H9 (cell line): ENCODE data around the gene TLR6. TPM values are rescaled to one million over a fixed set of nuclear protein-coding genes. Genes with fewer than 3 reads are reported as not detected.
A peak's percentile ranks its signal among the peaks of the same experiment; 100 is the strongest.

ENCODE experiments used
- DNase-seq: peaks from one replicate; pipeline ENCODE4 v3.0.0-alpha.2; 2017
- H2AFZ ChIP-seq: one replicate; pipeline ENCODE4 v1.6.1; 2013; ENCODE audit warnings: mild to moderate bottlenecking, low read length, control low read depth, moderate library complexity
- H2AK5ac ChIP-seq: 2 replicates; pipeline ENCODE4 v1.6.1; 2013; ENCODE audit warnings: low read length, control low read depth, mixed read lengths; ENCODE audit not compliant: insufficient read length
- H2BK120ac ChIP-seq: one replicate; pipeline ENCODE4 v1.6.1; 2013; ENCODE audit warnings: low read depth, mild to moderate bottlenecking, low read length, control low read depth, inconsistent platforms; ENCODE audit not compliant: poor library complexity, severe bottlenecking
- H2BK12ac ChIP-seq: 2 replicates; pipeline ENCODE4 v1.6.1; 2013; ENCODE audit warnings: low read length, control low read depth, mixed read lengths, low read depth; ENCODE audit not compliant: insufficient read length
- H2BK15ac ChIP-seq: 2 replicates; pipeline ENCODE4 v1.6.1; 2013; ENCODE audit warnings: low read depth, low read length, control low read depth
- H2BK20ac ChIP-seq: one replicate; pipeline ENCODE4 v1.6.1; 2013; ENCODE audit warnings: low read depth, mild to moderate bottlenecking, low read length, control low read depth, inconsistent platforms; ENCODE audit not compliant: poor library complexity, severe bottlenecking
- H2BK5ac ChIP-seq: 2 replicates; pipeline ENCODE4 v1.6.1; 2013; ENCODE audit warnings: low read length, control low read depth, mixed read lengths; ENCODE audit not compliant: insufficient read length
- H3K14ac ChIP-seq: 2 replicates; pipeline ENCODE4 v1.6.1; 2013; ENCODE audit warnings: low read length, control low read depth; ENCODE audit not compliant: insufficient read depth
- H3K18ac ChIP-seq: 2 replicates; pipeline ENCODE4 v1.6.1; 2013; ENCODE audit warnings: low read depth, mild to moderate bottlenecking, mixed read lengths, low read length, control low read depth; ENCODE audit not compliant: insufficient read length
- H3K23ac ChIP-seq: 2 replicates; pipeline ENCODE4 v1.6.1; 2013; ENCODE audit warnings: low read length, control low read depth, mixed read lengths, low read depth; ENCODE audit not compliant: insufficient read length
- H3K23me2 ChIP-seq: 2 replicates; pipeline ENCODE4 v1.6.1; 2013; ENCODE audit warnings: low read depth, mild to moderate bottlenecking, mixed read lengths, low read length, control low read depth; ENCODE audit not compliant: insufficient read length, poor library complexity, severe bottlenecking
- H3K27ac ChIP-seq: 2 replicates; pipeline ENCODE4 v1.5.1; 2013; ENCODE audit warnings: low read length, control low read depth, mixed read lengths, low read depth; ENCODE audit not compliant: insufficient read length
- H3K27me3 ChIP-seq: 2 replicates; pipeline ENCODE4 v1.6.1; 2013; ENCODE audit warnings: low read length, control low read depth, inconsistent platforms; ENCODE audit not compliant: insufficient read depth
- H3K4ac ChIP-seq: 2 replicates; pipeline ENCODE4 v1.6.1; 2013; ENCODE audit warnings: low read depth, mild to moderate bottlenecking, control low read depth, inconsistent platforms, low read length, moderate library complexity
- H3K4me1 ChIP-seq: 2 replicates; pipeline ENCODE4 v1.6.1; 2013; ENCODE audit warnings: low read length, control low read depth, inconsistent platforms; ENCODE audit not compliant: insufficient read depth
- H3K4me2 ChIP-seq: 2 replicates; pipeline ENCODE4 v1.6.1; 2013; ENCODE audit warnings: low read length, control low read depth, mixed read lengths; ENCODE audit not compliant: insufficient read length, insufficient read depth
- H3K56ac ChIP-seq: 2 replicates; pipeline ENCODE4 v1.6.1; 2013; ENCODE audit warnings: low read depth, mild to moderate bottlenecking, mixed read lengths, low read length, control low read depth; ENCODE audit not compliant: insufficient read length
- H3K79me1 ChIP-seq: 2 replicates; pipeline ENCODE4 v1.6.1; 2013; ENCODE audit warnings: low read depth, mild to moderate bottlenecking, moderate library complexity, low read length, control low read depth, inconsistent platforms; ENCODE audit not compliant: insufficient read depth, poor library complexity, severe bottlenecking
- H3K79me2 ChIP-seq: 2 replicates; pipeline ENCODE4 v1.6.1; 2013; ENCODE audit warnings: low read length, control low read depth, inconsistent platforms; ENCODE audit not compliant: insufficient read depth
- H3K9ac ChIP-seq: 2 replicates; pipeline ENCODE4 v1.6.1; 2013; ENCODE audit warnings: low read length, control low read depth, mixed read lengths; ENCODE audit not compliant: insufficient read length; ENCODE audit errors: extremely low read depth
- H3K9me3 ChIP-seq: one replicate; pipeline ENCODE4 v1.6.1; 2013; ENCODE audit warnings: low read depth, low read length, inconsistent platforms; ENCODE audit not compliant: control insufficient read depth
- H3T11ph ChIP-seq: one replicate; pipeline ENCODE4 v1.6.1; 2013; ENCODE audit warnings: mild to moderate bottlenecking, low read length, control low read depth, inconsistent platforms
- H4K20me1 ChIP-seq: one replicate; pipeline ENCODE4 v1.6.1; 2013; ENCODE audit not compliant: control insufficient read depth, insufficient read length, insufficient read depth
- H4K5ac ChIP-seq: 2 replicates; pipeline ENCODE4 v1.6.1; 2013; ENCODE audit warnings: low read depth, mild to moderate bottlenecking, mixed read lengths, low read length, control low read depth; ENCODE audit not compliant: insufficient read length
- H4K8ac ChIP-seq: replicated peaks from 2 replicates; pipeline ENCODE4 v1.6.1; 2013; ENCODE audit warnings: low read length, control low read depth, mixed read lengths, low read depth; ENCODE audit not compliant: insufficient read length
- H4K91ac ChIP-seq: 2 replicates; pipeline ENCODE4 v1.6.1; 2013; ENCODE audit warnings: low read depth, mild to moderate bottlenecking, moderate library complexity, mixed read lengths, low read length, control low read depth; ENCODE audit not compliant: insufficient read length
- H3K27ac Mint-ChIP-seq, 3 experiments: 2 replicates in 2 of 3; 3 replicates in 1 of 3; pipeline ENCODE4 v1.8.0; 2020 to 2021; ENCODE audit warnings: mixed read lengths in 3 of 3, mild to moderate bottlenecking in 1 of 3, moderate library complexity in 1 of 3
- H3K27me3 Mint-ChIP-seq: 2 replicates; pipeline ENCODE4 v1.8.0; 2021; ENCODE audit warnings: low read depth, mild to moderate bottlenecking, moderate library complexity, mixed read lengths
- H3K36me3 Mint-ChIP-seq, 3 experiments: 2 replicates in 2 of 3; 3 replicates in 1 of 3; pipeline ENCODE4 v1.8.0; 2020 to 2021; ENCODE audit warnings: low read depth in 3 of 3, mixed read lengths in 3 of 3; ENCODE audit not compliant: insufficient read depth in 1 of 3
- H3K4me1 Mint-ChIP-seq, 2 experiments: 2 replicates each; pipeline ENCODE4 v1.8.0; 2020; ENCODE audit warnings: mixed read lengths in 2 of 2
- H3K4me3 Mint-ChIP-seq, 2 experiments: 2 replicates in 1 of 2; 3 replicates in 1 of 2; pipeline ENCODE4 v1.8.0; 2020 to 2021; ENCODE audit warnings: mild to moderate bottlenecking in 2 of 2, mixed read lengths in 2 of 2, moderate library complexity in 1 of 2
- H3K9me3 Mint-ChIP-seq, 2 experiments: 2 replicates in 1 of 2; 3 replicates in 1 of 2; pipeline ENCODE4 v1.8.0; 2020; ENCODE audit warnings: mild to moderate bottlenecking in 2 of 2, mixed read lengths in 2 of 2, moderate library complexity in 1 of 2
- WGBS: extraction: QIAGEN DNeasy Blood & Tissue Kit; methylation state at CpG from one replicate; pipeline ENCODE4 v1.1.7; 2013; ENCODE audit warnings: missing lambda C conversion rate, low lambda C conversion rate, mixed read lengths; ENCODE audit not compliant: insufficient read length; ENCODE audit errors: extremely low coverage; 5-methylcytosine and 5-hydroxymethylcytosine counted together
- total RNA-seq: library from RNA; stranded (reverse); gene quantifications from 2 replicates; pipeline ENCODE4 v1.2.1, GENCODE V29; 2021
- TF ChIP-seq, protein P1 (sequence below): fragments of 200-600 bp; sonication (generic); conservative IDR thresholded peaks from 3 replicates; pipeline ENCODE4 v1.8.0; 2021; ENCODE audit warnings: antibody characterized with exemption, mild to moderate bottlenecking

The TLR6 gene
- total RNA-seq, 1 experiment from 2014 or later = 0.11 TPM

DNA sequence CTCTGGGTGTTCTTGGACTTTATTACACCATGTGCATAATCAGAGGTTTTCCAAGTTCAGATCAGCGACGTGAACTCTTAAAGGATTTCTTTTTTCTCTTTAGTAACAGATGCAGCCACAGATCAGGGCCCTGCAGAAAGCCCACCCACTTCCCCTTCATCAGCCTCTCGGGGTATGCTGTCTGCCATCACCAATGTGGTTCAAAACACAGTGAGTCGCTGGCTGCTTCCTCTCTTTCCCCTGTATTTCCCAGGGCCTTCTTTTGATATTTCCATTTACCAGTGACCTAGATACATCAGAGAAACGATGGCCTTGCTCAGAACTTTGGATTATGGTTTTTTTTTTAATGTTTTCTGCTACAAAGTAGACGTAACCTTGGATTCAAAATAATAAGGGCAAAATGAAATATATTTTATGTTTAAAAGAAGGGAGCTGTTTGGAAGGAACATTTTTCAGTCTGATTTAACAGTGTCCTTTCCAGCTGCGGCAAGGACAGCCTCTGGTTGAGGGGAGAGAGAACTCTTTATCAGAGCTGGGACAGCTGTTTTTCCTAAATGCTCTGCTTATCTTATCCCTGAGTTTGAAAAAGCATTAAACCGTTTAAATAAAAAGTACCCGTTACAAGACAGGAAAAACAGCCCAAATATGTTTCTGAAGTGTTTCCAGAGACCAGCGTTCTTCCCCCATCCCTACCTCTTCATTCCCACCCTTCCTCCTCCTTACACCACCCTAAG lies 49.2 kb upstream of the TLR6 start:
- Histone ChIP-seq H3K79me2 (no peaks in the 10 kb centered on the region), H4K8ac (no peak overlapping the region), H4K91ac (no peak overlapping the region), H3K23me2 (no peaks in the 10 kb centered on the region), H4K5ac (no peak overlapping the region), H3K23ac (no peak overlapping the region), H3K4ac (no peak overlapping the region), H2BK120ac (no peak overlapping the region), H3K27me3 (no peaks in the 10 kb centered on the region), H3K14ac (no peak overlapping the region), H3K56ac (no peak overlapping the region), H4K20me1 (no peaks in the 10 kb centered on the region), H3T11ph (no peak overlapping the region), H2BK5ac (no peak overlapping the region), H2BK12ac (no peak overlapping the region), H3K27ac (no peak overlapping the region), H2BK15ac (no peak overlapping the region), H3K9ac (no peak overlapping the region), H3K4me1 (no peaks in the 10 kb centered on the region), H3K9me3 (no peaks in the 10 kb centered on the region), H2BK20ac (no peak overlapping the region), H3K4me2 (no peak overlapping the region), H2AK5ac (no peak overlapping the region), H3K79me1 (no peaks in the 10 kb centered on the region), H2AFZ (no peak overlapping the region), H3K18ac (no peak overlapping the region)
- no peaks in the 10 kb centered on the region for H3K9me3 Mint-ChIP-seq
- no peak overlapping the region for H3K4me3 Mint-ChIP-seq
- peak overlapping the region in 1 of 3 experiments; percentile 66; a peak in 1 of 7 replicates for H3K27ac Mint-ChIP-seq
- no CpG with 5 or more reads among the region's 10 CpGs for WGBS
- H3K4me1 Mint-ChIP-seq = no peaks in the 10 kb centered on the region
- DNase-seq = no peak
- no peaks in the 10 kb centered on the region for H3K27me3 Mint-ChIP-seq
- H3K36me3 Mint-ChIP-seq = peaks cover 0 to 4% (median 0%) of the 10 kb centered on the region in 3 experiments; a peak in 2 of 7 replicates
- TF ChIP-seq, protein P1, sequence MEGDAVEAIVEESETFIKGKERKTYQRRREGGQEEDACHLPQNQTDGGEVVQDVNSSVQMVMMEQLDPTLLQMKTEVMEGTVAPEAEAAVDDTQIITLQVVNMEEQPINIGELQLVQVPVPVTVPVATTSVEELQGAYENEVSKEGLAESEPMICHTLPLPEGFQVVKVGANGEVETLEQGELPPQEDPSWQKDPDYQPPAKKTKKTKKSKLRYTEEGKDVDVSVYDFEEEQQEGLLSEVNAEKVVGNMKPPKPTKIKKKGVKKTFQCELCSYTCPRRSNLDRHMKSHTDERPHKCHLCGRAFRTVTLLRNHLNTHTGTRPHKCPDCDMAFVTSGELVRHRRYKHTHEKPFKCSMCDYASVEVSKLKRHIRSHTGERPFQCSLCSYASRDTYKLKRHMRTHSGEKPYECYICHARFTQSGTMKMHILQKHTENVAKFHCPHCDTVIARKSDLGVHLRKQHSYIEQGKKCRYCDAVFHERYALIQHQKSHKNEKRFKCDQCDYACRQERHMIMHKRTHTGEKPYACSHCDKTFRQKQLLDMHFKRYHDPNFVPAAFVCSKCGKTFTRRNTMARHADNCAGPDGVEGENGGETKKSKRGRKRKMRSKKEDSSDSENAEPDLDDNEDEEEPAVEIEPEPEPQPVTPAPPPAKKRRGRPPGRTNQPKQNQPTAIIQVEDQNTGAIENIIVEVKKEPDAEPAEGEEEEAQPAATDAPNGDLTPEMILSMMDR = no peak
